HTR-8/SVneo (cell line): ENCODE data around the gene BEX1.
"Not testable (repeated sequence)": the region's sequence is repeated elsewhere in the genome, so short reads cannot be mapped to it uniquely, and the experiment has no call there.

Source experiments
- DNase-seq: peaks from one replicate; pipeline ENCODE4 v3.0.0; 2011; ENCODE audit warnings: low spot score, mixed read lengths; ENCODE audit not compliant: insufficient read length
- FAIRE-seq: peaks from 2 replicates; lab custom pipeline; 2011; peaks lifted over from hg19 to GRCh38; lab: Jason Lieb, UNC

Gene BEX1

GRCh38 chrX:103063918-103064434, at the start of gene BEX1:
Gene BEX1 (minus strand): TSS chrX:103064171. CDS start chrX:103063274, 897 bp downstream.
- DNase-seq: peak; percentile 26
- no peak for FAIRE-seq

- FAIRE-seq, DNase-seq: not testable (repeated sequence)
Measured at GRCh38 chrX:103109497-103109896, 45.5 kb upstream of the BEX1 start.

GRCh38 chrX:103107836-103108235, 43.9 kb upstream of the BEX1 start:
- DNase-seq (no peak), FAIRE-seq (no peak)

- not testable (repeated sequence) for FAIRE-seq, DNase-seq
Measured at GRCh38 chrX:103107227-103107737, 43.3 kb upstream of the BEX1 start.

DNA sequence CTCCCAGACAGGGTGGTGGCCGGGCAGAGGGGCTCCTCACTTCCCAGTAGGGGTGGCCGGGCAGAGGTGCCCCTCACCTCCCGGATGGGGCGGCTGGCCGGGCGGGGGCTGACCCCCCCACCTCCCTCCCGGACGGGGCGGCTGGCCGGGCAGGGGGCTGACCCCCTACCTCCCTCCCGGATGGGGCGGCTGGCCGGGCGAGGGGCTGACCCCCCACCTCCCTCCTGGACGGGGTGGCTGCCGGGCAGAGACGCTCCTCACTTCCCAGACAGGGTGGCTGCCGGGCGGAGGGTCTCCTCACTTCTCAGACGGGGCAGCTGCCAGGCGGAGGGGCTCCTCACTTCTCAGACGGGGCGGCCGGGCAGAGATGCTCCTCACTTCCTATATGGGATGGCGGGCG, 40.4 kb upstream of the BEX1 start:
- DNase-seq, FAIRE-seq: not testable (repeated sequence)

GRCh38 chrX:103103866-103104265, 39.9 kb upstream of the BEX1 start:
- not testable (repeated sequence) for FAIRE-seq, DNase-seq

- FAIRE-seq (no peak), DNase-seq (no peak)
Measured at GRCh38 chrX:103101299-103102042, 37.5 kb upstream of the BEX1 start.

GRCh38 chrX:103100484-103100883, 36.5 kb upstream of the BEX1 start:
- DNase-seq (no peak), FAIRE-seq (no peak)

GRCh38 chrX:103099691-103100090, 35.7 kb upstream of the BEX1 start:
- no peak for DNase-seq
- FAIRE-seq: no peak

DNA sequence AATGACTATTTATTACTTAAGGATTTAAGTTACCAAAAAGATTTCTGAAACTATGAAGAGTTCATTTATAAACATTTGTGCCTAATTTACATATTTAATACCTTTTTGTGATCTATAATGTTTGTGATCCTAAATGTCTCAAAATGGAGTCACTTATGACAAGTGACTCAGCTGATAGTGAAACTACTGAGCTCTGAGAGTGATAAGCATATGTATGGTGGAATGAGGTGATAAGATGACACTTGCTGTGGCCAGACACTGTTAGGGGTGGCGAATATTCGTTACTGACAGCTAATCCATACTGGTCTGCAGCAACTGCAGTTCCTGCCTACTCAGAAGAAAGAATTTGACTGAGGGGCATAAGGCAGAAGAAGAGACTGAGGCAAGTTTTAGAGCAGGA, 34.5 kb upstream of the BEX1 start:
- FAIRE-seq (no peak), DNase-seq (no peak)

DNA sequence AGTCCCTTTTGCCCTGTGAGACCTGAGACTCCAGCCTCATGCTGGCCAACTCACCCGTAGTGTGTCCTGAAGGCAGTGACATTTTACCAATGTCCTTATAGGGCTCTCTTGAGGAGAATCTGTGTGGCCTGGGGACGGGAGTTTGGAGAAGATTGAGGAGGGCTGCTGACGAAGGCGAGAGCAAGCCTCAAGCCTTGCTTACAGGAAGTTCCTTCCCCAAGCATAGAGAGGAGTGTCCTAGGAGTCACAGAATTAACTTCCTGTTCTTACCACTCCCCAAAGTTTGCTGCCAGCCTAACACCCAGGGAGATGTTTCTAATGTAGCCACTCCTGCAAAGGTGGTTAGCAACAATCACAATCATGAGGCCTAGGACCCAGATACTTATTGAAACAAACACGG, 29.0 kb upstream of the BEX1 start, which contains the start of gene NXF3:
NXF3 (minus strand) TSS at position 202 of the 400 bp plus-strand sequence; CDS start at position 82, 120 bp downstream.
- DNase-seq (no peak), FAIRE-seq (no peak)

- FAIRE-seq: no peak
- DNase-seq: no peak
Measured at GRCh38 chrX:103081051-103081450, 17.1 kb upstream of the BEX1 start.

GRCh38 chrX:103073467-103073866, 9.5 kb upstream of the BEX1 start:
- FAIRE-seq: no peak
- no peak for DNase-seq

DNA sequence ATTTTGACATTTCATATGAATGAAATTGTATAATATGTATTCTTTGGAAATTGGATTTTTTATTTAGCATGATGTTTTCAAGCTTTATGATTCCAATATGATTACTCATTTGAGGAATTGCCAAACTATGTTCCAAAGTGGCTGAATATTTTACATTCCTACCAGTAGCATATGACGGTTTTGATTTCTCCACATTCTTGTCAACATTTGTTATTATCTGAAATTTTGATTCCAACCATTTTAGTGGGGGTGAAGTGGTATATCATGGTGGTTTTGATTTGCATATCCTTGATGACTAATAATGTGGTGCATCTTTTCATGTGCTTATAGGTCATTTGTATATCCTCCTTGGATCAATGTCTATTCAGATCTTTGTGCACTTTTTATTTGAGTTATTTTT, 2.6 kb upstream of the BEX1 start:
- FAIRE-seq: no peak
- DNase-seq: no peak

DNA sequence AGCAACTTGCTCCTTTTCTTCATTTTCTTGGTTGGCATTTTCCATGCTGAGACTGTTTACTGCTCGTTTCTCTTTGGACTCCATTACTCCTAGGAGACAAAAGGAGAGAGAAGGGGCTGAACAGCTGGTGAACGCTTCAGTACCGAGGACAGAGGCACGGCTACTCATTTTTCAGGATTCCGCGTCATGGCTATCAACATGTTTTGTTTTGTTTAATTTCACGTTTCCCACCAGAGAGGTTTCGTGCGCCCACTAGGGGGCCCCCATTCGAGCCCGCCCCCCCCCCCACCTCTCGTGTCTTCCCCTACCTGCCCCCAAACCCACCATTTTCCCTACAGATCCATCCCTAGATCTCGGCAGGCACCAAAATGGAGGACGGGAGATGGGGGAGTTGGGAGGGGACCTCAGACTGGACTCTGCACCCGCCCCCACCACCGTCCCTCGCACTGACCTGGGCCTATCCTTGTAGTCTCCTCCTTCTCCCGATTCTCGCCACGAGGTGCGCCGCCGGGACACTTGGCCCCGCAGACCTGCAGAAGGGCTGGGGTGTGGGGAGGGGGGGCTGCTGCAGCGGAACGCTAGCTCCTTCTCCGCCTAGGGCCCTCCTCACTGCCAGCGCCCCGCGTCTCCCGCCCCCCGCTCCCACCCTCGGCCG, 653 bp downstream of the BEX1 start:
- DNase-seq (peak; percentile 5), FAIRE-seq (no peak)

DNA sequence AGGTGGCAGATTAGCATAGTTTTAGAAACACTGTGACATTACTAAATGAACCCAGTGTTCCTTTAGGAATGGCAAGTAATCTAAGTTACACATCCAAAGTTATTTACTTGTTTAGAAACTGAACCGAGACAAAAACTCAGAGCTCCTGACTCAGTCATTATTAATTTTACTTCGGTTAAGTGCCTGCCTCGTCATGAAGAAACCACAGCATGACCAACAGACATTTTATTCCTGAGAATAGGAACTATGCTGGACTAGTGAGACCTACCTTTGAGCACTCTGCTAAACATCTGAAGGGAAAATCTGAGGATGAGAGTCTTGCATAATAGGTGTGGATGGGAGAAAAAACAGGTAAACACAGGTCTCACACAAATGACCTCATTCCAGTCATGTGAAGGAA, 2.5 kb downstream of the BEX1 start:
- no peak for FAIRE-seq
- DNase-seq: no peak

GRCh38 chrX:103056902-103057301, 7.1 kb downstream of the BEX1 start:
- no peak for DNase-seq
- no peak for FAIRE-seq

DNA sequence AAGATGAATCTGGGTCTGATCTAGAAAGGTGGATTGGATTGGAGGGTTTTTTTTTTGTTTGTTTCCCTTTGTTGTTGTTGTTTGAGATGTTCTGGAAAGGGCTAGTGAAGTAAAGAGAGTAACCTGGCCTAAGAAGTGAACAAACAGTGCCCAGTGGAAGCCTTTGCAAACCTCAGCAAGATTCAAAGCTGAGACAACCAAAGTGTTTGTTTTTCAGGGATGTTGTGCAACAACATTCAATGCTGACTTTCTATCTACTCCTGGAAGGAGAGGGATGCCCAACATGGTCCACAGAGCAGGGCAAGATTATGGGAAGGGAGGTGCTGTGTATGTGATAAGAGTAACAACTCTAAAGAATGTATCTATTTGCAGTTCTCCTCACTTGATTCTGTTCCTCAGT, 11.3 kb downstream of the BEX1 start:
- DNase-seq (no peak), FAIRE-seq (no peak)

DNA sequence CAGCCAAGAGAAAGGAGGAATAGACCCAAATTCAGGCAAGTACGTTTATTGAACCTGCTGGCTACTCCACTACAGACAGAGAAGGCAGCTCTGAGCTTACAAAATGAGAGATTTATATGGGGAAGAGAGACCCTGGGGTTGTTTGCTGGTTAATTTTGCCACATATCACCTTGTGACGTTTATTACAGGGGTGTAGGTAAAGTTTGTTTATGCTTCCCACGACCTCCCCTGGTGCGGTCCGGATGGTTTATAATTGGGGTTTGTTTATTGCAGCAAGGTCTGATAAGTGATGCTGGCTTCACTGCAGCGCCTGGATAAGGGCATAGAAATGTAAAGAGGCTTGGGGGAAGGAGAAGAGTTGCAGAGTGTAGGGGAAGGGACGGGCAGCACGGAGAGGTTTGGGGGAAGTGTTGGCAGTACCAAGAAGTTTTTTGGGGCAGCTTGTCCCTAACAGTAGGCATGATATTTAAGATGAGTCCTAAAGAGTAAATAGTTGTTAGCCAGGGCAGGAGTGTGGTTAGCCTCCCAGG, 12.6 kb downstream of the BEX1 start:
- FAIRE-seq (no peak), DNase-seq (no peak)

DNA sequence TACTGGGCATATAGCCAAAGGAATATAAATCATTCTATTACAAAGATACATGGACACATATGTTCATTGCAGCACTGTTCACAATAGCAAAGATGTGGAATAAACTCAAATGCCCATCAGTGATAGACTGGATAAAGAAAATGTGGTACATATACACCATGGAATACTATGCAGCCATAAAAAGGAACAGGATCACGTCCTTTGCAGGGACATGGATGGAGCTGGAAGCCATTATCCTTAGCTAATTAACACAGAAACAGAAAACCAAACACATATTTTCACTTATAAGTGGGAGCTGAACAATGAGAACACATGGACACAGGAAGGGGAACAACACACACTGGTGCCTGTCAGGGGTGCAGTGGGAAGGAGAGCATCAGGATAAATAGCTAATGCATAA, 30.6 kb downstream of the BEX1 start:
- FAIRE-seq, DNase-seq: not testable (repeated sequence)

DNA sequence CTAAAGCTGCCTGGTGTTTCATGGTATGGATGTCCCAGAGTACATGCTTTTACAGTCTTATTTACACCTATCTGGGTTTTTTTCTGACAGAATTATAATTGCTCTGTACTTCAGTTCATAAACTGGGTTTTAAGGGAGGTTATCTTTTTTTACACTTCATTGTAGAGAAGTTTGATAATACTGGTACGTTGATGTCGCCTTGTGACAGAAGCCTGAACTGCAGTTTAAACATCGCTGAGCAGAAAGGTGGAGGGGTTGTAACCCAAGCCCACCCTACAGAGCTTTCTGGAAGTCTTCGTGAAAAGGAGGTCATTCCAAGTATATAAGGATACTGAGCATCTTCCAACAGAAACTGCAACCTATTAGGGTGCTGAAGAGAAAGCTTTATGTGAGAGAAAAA, 46.4 kb downstream of the BEX1 start:
- DNase-seq: no peak

More for the DNA sequence above, 46.4 kb downstream of the BEX1 start:
- no peak for FAIRE-seq
